Cardiac fibroblast (primary cell): ENCODE data around the gene CDK6.
A peak's percentile ranks its signal among the peaks of the same experiment; 100 is the strongest.
"Not testable (repeated sequence)": the region's sequence is repeated elsewhere in the genome, so short reads cannot be mapped to it uniquely, and the experiment has no call there.

Experiments
- DNase-seq, 2 donors: peaks; one replicate each; pipeline versions ENCODE4 v3.0.0 to v3.0.0-alpha.2; 2010; ENCODE audit warnings: low read depth in 2 of 2
- H3K4me3 ChIP-seq, 2 donors: replicated peaks in 1 of 2; 1 replicate in 1 of 2; 2 replicates in 1 of 2; pipeline ENCODE4 v1.5.1; 2011; ENCODE audit warnings: low read depth in 2 of 2, low read length in 2 of 2, mild to moderate bottlenecking in 2 of 2, moderate library complexity in 1 of 2
- CTCF ChIP-seq: IDR thresholded peaks from one replicate; pipeline ENCODE4 v1.5.1; 2011; ENCODE audit warnings: low read depth, mild to moderate bottlenecking, low read length, inconsistent platforms

The CDK6 gene

GRCh38 chr7:92613214-92613613, 223.2 kb downstream of the CDK6 start:
- TF ChIP-seq CTCF, result no peak
- no peak overlapping the region for H3K4me3 ChIP-seq
- no peak for DNase-seq

- no peak for DNase-seq
- no peak for TF ChIP-seq CTCF
- H3K4me3 ChIP-seq, result no peak overlapping the region
These were observed 223.9 kb downstream of the CDK6 start for GRCh38 chr7:92612501-92612900.

GRCh38 chr7:92611735-92612134, 224.6 kb downstream of the CDK6 start:
- DNase-seq, result no peak

GRCh38 chr7:92609921-92610518, 226.4 kb downstream of the CDK6 start:
- peak; percentile 30 for TF ChIP-seq CTCF
- peak; percentile 55 to 59 for DNase-seq
- no peak overlapping the region for H3K4me3 ChIP-seq

More at GRCh38 chr7:92611735-92612134, 224.6 kb downstream of the CDK6 start:
- no peak for TF ChIP-seq CTCF
- H3K4me3 ChIP-seq, result no peak overlapping the region

DNA sequence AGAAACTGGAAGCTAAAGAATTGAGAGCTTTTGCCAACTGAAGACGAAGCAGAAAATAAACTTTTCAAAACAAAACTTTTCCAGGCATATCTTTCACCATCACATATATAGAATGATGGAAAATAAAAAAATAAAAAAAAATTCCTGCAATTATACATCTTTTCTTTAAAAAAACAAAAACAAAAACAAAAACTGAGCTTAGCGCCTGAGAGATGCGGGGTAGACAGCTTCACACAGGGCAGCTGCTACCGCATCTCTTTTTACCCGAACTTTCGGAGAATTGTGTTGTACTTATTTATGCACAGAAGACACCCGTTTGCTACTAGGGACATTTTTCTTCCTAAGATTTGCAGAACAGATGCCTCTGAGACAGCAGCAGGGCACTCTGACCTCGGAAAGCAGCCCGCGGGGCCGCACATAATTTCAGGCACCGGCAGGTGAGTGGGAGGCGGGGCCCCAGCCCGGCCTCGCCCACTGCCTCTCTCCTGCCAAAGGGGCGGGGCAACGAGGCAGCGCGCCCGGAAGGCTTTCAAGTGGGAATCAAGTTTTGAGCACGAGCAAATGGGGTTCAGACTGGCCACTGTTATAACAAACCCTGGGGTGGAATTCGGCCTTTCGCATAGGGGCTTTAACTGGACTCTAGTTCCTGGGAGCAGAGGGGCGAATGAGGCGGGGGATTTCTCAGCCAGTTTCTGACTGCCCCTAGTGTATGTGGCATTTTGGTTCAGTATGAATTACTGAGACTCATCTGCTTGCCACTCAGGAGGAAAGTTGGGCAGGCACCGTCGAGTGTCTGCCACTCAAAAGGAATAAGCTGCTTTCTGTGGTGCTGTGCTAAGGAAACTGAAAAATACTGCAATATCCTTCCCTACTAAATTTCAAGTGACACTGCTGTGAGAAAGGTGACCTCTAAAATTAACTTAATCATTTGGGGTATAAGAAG, 227.7 kb downstream of the CDK6 start:
- TF ChIP-seq CTCF, result no peak
- no peak for DNase-seq
- no peak overlapping the region for H3K4me3 ChIP-seq

- no peak overlapping the region for H3K4me3 ChIP-seq
- TF ChIP-seq CTCF, result no peak
- DNase-seq, result no peak
These were observed 229.4 kb downstream of the CDK6 start for GRCh38 chr7:92606985-92607384.

GRCh38 chr7:92604517-92604916, 231.9 kb downstream of the CDK6 start:
- H3K4me3 ChIP-seq, DNase-seq: not testable (repeated sequence)
